Neural cell (in vitro differentiated cells): ENCODE measurements around the gene CA14. TPM values are rescaled to one million over a fixed set of nuclear protein-coding genes. Genes with fewer than 3 reads are reported as not detected.

ENCODE experiments used
- H2AFZ ChIP-seq: fragments of 200-600, 300-800 bp; sonication (generic), shearing (Covaris generic); 2 replicates; pipeline ENCODE4 v1.6.0; 2014; ENCODE audit warnings: low read depth, mild to moderate bottlenecking, antibody characterized with exemption, low read length, moderate library complexity
- H3F3A ChIP-seq: fragments of 200-600 bp; shearing (Covaris generic); 2 replicates; pipeline ENCODE4 v1.6.1; 2016; ENCODE audit warnings: mild to moderate bottlenecking, moderate library complexity, mixed read lengths, antibody characterized with exemption, low read length; ENCODE audit not compliant: insufficient read depth, poor library complexity, severe bottlenecking
- H3K27ac ChIP-seq: fragments of 200-600, 300-800 bp; sonication (generic), shearing (Covaris generic); 2 replicates; pipeline ENCODE4 v1.5.1; 2014; ENCODE audit warnings: mild to moderate bottlenecking, low read length, moderate library complexity
- H3K27me3 ChIP-seq: fragments of 300-800, 200-600 bp; sonication (generic), shearing (Covaris generic); 2 replicates; pipeline ENCODE4 v1.6.0; 2014; ENCODE audit warnings: mild to moderate bottlenecking, low read depth, low read length, moderate library complexity; ENCODE audit not compliant: insufficient read depth
- H3K36me3 ChIP-seq: fragments of 300-800, 200-600 bp; sonication (generic), shearing (Covaris generic); 2 replicates; pipeline ENCODE4 v1.5.1; 2014; ENCODE audit warnings: mild to moderate bottlenecking, antibody characterized with exemption, low read length, moderate library complexity; ENCODE audit not compliant: insufficient read depth
- H3K4me2 ChIP-seq: fragments of 300-800, 200-600 bp; sonication (generic), shearing (Covaris generic); 2 replicates; pipeline ENCODE4 v1.6.0; 2014; ENCODE audit warnings: mild to moderate bottlenecking, low read length
- H3K4me3 ChIP-seq: fragments of 300-800, 200-600 bp; sonication (generic), shearing (Covaris generic); 2 replicates; pipeline ENCODE4 v1.5.1; 2014; ENCODE audit warnings: mild to moderate bottlenecking, low read length, moderate library complexity
- H3K79me2 ChIP-seq: fragments of 200-600 bp; shearing (Covaris generic); replicated peaks from 2 replicates; pipeline ENCODE4 v1.6.0; 2014; ENCODE audit warnings: mild to moderate bottlenecking, low read length, moderate library complexity; ENCODE audit not compliant: insufficient read depth
- H3K9ac ChIP-seq: fragments of 300-800, 200-600 bp; sonication (generic), shearing (Covaris generic); 2 replicates; pipeline ENCODE4 v1.6.1; 2016; ENCODE audit warnings: mild to moderate bottlenecking, low read length, mixed read lengths
- H3K9me2 ChIP-seq: fragments of 200-600 bp; shearing (Covaris generic); 2 replicates; pipeline ENCODE4 v1.6.1; 2016; ENCODE audit warnings: mild to moderate bottlenecking, low read length, mixed read lengths; ENCODE audit not compliant: insufficient read depth
- H3K9me3 ChIP-seq: fragments of 200-600, 300-800 bp; sonication (generic), shearing (Covaris generic); 2 replicates; pipeline ENCODE4 v1.6.1; 2016; ENCODE audit warnings: mild to moderate bottlenecking, mixed run types, low read length, moderate library complexity, mixed read lengths
- H4K20me1 ChIP-seq: fragments of 200-600 bp; shearing (Covaris generic); 2 replicates; pipeline ENCODE4 v1.6.1; 2016; ENCODE audit warnings: mild to moderate bottlenecking, mixed run types; ENCODE audit not compliant: insufficient read depth
- CTCF ChIP-seq: fragments of 450-650 bp; IDR thresholded peaks from 2 replicates; pipeline ENCODE4 v1.5.1; 2014; ENCODE audit warnings: antibody characterized with exemption, mild to moderate bottlenecking, moderate library complexity; ENCODE audit not compliant: poor library complexity, severe bottlenecking
- EP300 ChIP-seq: fragments of 450-650 bp; conservative IDR thresholded peaks from 2 replicates; pipeline ENCODE4 v1.6.1; 2014; ENCODE audit warnings: antibody characterized with exemption, mild to moderate bottlenecking, moderate library complexity; ENCODE audit not compliant: poor library complexity, severe bottlenecking
- EZH2 ChIP-seq: fragments of 200-600, 300-800 bp; shearing (Covaris generic), sonication (generic); IDR thresholded peaks from 2 replicates; pipeline ENCODE4 v1.6.1; 2014; ENCODE audit warnings: antibody characterized with exemption, low read length, borderline replicate concordance, mild to moderate bottlenecking; ENCODE audit not compliant: insufficient read depth, poor library complexity, severe bottlenecking
- MXI1 ChIP-seq: fragments of 450-650 bp; conservative IDR thresholded peaks from 2 replicates; pipeline ENCODE4 v1.6.1; 2014; ENCODE audit warnings: antibody characterized with exemption, mild to moderate bottlenecking; ENCODE audit not compliant: poor library complexity, severe bottlenecking
- POLR2AphosphoS5 ChIP-seq: IDR thresholded peaks from 2 replicates; pipeline ENCODE4 v1.6.1; 2012
- RAD21 ChIP-seq: fragments of 450-650 bp; conservative IDR thresholded peaks from 2 replicates; pipeline ENCODE4 v1.6.1; 2014; ENCODE audit warnings: antibody characterized with exemption, mild to moderate bottlenecking, moderate library complexity
- REST ChIP-seq: IDR thresholded peaks from 2 replicates; pipeline ENCODE4 v1.6.1; 2012; ENCODE audit warnings: borderline replicate concordance
- SMC3 ChIP-seq: fragments of 450-650 bp; conservative IDR thresholded peaks from 2 replicates; pipeline ENCODE4 v1.6.1; 2014; ENCODE audit warnings: antibody characterized with exemption, mild to moderate bottlenecking, moderate library complexity; ENCODE audit not compliant: poor library complexity
- TAF1 ChIP-seq: IDR thresholded peaks from 2 replicates; pipeline ENCODE4 v1.6.1; 2012; ENCODE audit warnings: low read depth
- polyA plus RNA-seq: library from polyadenylated mRNA; depleted of rRNA; stranded (reverse); fragments of >200 nt; gene quantifications from 2 replicates; pipeline ENCODE4 v1.2.3, GENCODE V29; 2014

The CA14 gene
- polyA plus RNA-seq, 1 donor from 2014 or later, result 1.1 TPM

- Histone ChIP-seq H4K20me1 (no peaks in the 10 kb centered on the region), H2AFZ (no peak overlapping the region), H3K9me2 (no peaks in the 10 kb centered on the region), H3K27me3 (no peaks in the 10 kb centered on the region), H3K4me2 (no peak overlapping the region), H3F3A (no peaks in the 10 kb centered on the region), H3K36me3 (no peaks in the 10 kb centered on the region), H3K79me2 (peaks cover 16% of the 10 kb centered on the region), H3K27ac (no peak overlapping the region), H3K9me3 (no peaks in the 10 kb centered on the region), H3K4me3 (no peak overlapping the region), H3K9ac (no peak overlapping the region)
- no peak for TF ChIP-seq MXI1
- TF ChIP-seq CTCF, result no peak
- TF ChIP-seq SMC3, result no peak
- no peak for TF ChIP-seq RAD21
Measured at GRCh38 chr1:150263549-150263948, 6.0 kb downstream of the CA14 start.

GRCh38 chr1:150267896-150268295 lies 10.3 kb downstream of the CA14 start:
- Histone ChIP-seq H3F3A (no peaks in the 10 kb centered on the region), H4K20me1 (no peaks in the 10 kb centered on the region), H2AFZ (no peak overlapping the region), H3K27ac (peak overlapping the region; percentile 85), H3K9ac (peak overlapping the region; percentile 97), H3K27me3 (no peaks in the 10 kb centered on the region), H3K4me3 (peak overlapping the region; percentile 99), H3K9me3 (no peaks in the 10 kb centered on the region), H3K36me3 (no peaks in the 10 kb centered on the region), H3K4me2 (peak overlapping the region; percentile 84), H3K79me2 (peaks cover 19% of the 10 kb centered on the region), H3K9me2 (no peaks in the 10 kb centered on the region)
- TF ChIP-seq CTCF (no peak), REST (no peak), MXI1 (no peak), SMC3 (no peak), EZH2 (no peak), POLR2AphosphoS5 (no peak), RAD21 (no peak), TAF1 (no peak), EP300 (no peak)
